HG03571 (cell line): ENCODE results near the gene NUP62.
"Not testable (repeated sequence)": the region's sequence is repeated elsewhere in the genome, so short reads cannot be mapped to it uniquely, and the experiment has no call there.

Experiments
- ATAC-seq: cut with Tn5 transposase; IDR thresholded peaks from one replicate; pipeline ENCODE4 v1.9.1; 2021; ENCODE audit not compliant: unreplicated experiment

NUP62 gene

DNA sequence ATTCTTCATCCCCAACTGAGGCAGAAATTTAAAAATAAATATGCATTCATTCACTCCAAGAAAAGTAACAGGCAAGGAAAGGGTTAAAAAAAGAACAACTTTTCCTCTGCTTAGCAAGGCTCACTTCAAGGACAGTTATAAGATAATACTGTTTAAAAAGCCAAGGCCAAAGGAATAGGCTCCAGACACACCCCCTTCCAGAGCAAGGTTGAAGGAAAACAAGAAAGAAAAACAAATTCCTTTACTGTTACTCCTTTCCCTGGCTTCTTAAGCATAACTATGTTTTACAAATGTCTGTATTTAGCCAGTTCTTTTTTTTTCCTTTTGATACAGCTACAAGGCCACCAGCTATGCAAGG, 23.2 kb upstream of the NUP62 start:
- no peak for ATAC-seq

DNA sequence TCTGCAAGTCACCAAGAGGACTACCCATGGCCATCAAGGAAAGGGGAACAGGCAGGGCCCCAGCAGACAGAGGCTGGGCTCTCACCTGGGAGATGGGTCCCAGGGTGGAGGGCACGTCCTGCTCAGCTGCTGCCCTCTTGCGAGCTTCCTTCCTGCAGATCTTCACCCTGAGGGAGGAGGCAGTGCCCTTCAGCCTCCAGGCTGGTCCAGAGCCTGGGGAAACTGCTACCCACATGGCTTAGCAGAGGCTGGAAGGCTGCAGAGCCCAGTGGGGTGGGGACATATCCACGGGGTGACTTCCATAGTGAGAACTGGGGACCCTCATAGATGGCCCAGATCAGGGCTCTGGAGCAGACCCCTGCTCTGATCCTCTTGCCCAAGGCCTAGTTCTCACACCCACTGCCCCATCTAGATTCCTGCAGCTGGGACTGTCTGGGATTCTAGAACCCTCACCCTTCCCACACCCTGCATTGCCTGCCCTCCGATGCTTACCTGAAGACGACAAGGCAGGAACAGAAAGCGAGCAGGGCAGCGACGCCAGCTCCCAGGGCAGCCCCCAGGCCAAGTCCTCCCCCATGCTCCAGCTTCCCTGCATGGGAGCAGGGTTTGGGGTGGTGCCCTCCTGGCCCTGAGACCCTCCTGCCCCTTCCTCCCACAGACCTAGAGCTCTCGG, 22.6 kb upstream of the NUP62 start:
- ATAC-seq, result no peak

DNA sequence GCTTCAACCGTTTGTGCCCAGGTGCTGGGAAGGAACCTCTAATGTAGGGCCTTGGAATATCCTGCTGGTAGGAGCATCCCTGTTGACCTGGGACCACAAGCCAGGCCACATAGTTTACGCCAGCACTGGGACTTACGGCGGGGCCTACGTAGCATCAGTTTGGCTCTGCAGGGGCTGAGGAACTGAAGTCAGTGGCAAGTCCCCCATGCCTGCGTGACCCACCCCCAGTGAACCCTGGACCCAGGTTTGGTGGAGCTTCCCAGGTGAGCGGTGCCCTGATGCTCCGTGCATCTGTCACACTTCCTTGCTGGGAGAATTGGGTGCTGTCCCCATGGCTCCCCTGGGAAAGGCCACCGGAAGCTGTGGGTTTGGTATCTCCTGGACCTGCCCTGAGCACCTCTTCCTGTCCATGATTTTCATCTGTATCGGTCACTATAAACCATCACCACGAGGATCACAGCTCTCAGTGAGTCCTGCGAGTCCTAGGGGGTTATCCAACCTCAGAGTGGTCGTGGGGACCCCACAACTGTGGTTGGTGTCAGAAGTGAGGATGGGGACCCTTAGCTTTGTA, 21.7 kb upstream of the NUP62 start:
- no peak for ATAC-seq

DNA sequence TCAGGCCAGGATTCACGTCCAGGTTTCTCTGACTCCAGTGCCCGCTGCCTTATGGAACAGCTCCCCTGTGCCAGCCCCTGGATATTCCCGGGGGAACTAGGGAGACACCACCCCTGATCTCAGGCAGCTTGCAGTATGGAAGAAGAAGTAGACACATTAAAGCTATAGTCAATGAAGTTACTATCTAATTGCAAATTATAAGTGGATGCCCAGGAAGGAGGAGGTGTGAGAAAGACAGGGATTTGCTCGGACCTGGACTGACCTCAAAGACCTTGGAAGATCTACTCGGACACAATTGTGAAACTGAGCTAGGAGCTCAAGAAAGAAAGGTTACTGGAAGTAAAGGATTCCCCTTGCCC, 21.3 kb upstream of the NUP62 start:
- no peak for ATAC-seq

DNA sequence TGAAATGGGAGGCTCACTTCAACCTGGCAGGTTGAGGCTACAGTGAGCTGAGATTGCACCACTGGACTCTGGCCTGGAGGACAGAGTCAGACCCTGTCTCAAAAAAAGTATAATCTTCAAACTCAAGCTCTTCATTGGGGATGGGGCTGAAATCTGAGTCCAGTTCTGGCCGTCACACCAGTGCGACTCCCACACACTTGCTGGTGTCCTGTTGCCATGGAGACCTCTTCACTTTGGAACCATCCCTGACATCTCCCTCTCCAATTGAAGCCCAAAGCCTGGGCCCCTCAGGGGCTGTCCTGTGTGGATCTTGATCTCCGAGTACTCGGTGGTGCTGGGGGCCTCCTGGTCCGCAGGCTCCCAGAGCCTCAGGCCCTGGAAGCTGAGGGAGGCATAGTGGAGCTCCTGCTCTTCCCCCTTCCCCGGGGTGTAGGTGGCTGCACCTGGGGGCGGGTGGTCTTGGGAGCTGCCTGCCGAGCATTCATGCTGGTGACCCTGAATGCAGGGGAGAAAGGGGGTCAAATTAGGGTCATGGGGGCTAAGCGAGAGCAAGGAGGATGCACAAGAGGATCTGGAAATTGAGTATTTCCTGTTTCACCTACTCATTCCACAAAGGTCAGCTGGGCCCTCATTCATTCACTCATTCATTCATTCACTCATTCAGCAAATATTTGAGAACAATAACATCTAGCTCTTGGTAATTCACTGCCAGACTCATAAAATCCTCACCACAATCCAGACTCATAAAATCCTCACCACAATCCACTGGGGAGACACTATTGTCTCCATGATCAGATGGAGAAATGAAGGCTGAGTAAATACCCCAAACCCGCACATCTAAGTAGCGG, 20.7 kb upstream of the NUP62 start:
- no peak for ATAC-seq

DNA sequence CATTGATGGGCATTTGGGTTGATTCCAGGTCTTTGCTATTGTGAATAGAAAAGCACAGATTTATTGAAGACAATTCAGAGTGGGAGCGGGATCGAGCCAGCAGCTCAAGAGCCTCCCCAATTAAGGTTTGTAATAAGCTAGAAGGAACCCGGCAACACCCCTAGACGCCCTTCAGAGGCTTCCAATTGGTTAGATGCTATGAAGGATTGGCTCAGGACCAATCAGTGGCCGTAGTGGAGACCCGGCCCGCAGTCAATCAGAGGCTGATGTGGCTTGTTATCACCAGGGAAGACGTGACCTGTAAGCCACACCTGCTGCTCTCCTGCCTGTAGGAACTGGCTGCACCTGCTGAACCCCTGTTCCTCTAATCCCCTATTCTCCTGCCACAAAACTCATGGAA, 17.1 kb upstream of the NUP62 start:
- no peak for ATAC-seq

DNA sequence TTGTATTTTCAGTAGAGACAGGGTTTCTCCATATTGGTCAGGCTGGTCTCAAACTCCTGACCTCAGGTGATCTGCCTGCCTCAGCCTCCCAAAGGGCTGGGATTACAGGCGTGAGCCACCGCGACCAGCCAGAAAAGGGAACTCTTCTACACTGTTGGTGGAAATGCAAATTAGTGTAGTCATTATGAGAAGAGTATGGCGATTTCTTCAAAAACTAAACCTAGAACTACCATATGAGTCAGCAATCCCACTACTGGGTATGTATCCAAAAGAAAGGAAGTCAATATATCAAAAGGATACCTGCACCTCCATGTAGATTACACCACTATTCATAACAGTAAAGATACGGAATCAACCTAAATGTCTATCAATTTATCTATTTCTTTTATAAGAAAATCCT, 15.3 kb upstream of the NUP62 start:
- not testable (repeated sequence) for ATAC-seq

DNA sequence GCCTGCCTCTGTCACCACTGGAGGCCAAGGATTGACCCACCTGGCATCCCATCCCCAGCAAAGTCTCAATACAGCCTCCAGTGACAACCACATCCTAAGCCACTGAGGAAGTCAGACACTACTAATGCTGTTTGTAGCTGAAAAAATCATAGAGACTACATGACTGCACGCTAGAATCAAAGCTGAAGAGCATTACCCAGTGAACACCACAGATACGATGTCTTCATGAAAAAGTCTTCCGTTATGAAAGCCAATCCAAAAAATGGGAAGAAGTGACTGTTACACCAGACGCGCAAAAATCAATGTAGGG, 11.1 kb upstream of the NUP62 start:
- no peak for ATAC-seq

DNA sequence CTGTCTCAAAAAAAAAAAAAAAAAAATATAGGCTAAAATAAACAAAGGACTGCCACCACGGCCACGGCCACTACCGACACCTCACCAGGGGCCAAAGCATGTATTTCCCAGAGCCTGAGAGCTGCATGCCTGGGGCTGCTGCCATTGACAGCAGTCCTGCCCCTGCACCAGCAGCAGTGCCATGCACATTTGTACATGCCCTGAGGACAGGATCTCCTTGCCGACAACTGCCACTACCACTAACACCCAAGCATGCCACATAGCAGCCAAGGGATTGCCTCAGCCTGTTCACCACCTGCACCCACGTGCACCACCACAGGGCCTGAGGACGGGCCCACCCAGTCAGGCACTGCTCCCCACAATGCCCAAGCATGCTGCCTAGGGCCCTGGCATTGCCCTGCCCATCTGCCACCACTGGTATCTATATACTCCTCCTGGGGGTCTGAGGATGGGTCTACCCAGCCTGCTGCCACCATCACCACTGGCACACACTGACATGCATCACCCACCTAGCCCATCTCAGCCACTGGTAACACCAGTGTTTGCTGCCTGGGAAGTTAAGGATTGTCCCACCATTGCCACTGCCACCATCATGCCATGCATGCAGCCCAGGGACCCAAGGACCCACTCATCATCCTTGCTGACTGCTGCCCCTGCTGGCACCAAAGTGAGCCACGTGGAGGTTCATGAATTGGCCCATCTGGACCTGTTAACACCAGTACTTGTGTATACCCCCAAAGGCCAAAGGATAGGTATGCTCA, 10.6 kb upstream of the NUP62 start:
- ATAC-seq, result no peak

DNA sequence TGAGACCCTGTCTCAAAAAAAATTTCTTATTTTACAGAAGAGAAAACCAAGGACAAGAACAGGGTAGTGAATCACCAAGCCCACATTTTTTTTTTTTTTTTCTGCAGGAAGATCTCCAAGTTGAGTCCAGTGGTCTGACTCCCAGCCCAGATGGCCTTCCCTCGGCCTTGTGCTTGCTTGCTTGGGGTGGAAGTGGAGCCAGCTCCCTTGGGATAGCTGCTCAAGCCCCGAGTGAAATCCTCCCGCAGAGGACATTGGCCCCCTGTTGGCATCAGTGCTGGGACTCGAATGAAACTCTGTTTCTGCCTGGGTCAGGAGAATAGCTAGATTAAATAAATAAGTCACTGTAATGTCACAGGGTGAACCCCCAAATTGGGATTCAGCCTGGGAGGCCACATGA, 9.4 kb upstream of the NUP62 start:
- ATAC-seq, result no peak

DNA sequence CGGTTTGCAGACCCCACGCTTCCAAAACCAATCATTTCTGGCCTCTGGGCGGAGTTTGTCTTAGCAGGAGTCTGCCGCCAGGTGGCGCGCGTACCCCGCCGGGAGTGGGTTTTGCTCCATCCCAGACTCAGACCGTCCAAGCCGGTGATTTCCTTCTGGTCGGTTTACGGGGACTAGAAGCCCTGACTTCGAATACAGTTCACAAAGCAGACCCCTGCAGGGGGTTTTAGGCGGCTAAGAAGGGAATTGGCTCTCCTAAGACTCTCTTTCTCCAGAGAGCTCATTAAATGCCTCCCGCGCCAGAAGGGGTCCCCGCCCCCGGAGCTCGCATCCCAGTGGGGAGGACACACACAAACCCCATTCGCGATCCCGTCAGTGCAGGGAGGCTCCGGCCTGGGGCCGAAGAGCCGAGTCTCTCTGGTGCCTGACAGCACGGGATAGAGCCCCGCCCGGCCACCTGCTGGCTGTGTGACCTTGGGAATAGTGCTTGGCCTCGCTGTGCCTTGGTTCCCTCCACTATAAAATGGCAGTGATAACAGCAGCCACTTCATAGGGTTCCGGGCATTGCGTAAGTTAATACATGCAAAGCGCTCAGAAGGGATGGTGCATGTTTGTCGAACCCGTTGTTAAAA, 8.6 kb upstream of the NUP62 start:
- ATAC-seq, result no peak

DNA sequence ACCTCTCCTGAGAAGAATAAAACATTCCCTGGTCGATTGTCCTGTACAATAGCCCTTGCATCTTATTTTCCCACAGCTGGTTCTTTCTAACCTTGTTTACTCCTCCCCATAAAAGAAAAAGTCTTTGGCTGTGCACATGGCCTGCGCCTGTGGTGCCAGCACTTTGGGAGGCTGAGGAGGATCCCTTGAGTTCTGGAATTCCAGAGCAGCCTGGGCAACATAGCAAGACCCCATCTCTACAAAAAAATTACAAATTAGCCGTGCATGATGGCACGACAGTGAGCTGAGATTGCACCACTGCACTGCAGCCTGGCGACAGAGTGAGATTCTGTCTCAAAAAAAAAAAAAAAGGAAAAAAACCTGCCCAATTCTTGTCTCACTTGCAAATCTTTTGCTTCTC, 7.2 kb upstream of the NUP62 start:
- no peak for ATAC-seq

DNA sequence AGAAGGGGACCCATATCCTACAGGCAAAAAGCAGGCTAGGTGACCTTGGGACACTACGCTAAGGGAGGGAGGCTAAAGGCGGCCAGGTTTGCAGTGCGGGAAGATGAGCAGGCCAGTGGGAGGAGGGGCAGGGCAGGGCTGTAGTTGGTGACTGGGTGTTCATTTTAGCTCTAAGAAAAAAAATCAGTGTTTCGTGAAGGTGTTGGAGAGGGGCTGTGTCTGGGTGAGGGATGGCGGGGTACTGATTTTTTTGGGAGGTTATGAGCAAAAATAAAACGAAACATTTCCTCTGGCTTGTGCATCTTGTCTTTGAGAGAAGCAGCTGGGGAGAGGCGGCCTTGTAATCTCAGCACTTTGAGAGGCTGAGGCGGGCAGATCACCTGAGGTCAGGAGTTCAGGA, 4.3 kb upstream of the NUP62 start:
- no peak for ATAC-seq

DNA sequence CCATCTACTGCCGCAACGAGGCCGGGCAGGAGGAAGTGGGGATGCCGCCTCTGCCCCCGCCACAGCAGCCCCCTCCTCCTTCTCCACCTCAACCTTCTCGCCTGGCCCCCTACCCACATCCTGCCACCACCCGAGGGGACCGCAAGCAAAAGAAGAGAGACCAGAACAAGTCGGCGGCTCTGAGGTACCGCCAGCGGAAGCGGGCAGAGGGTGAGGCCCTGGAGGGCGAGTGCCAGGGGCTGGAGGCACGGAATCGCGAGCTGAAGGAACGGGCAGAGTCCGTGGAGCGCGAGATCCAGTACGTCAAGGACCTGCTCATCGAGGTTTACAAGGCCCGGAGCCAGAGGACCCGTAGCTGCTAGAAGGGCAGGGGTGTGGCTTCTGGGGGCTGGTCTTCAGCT, 3.4 kb upstream of the NUP62 start:
- no peak for ATAC-seq

DNA sequence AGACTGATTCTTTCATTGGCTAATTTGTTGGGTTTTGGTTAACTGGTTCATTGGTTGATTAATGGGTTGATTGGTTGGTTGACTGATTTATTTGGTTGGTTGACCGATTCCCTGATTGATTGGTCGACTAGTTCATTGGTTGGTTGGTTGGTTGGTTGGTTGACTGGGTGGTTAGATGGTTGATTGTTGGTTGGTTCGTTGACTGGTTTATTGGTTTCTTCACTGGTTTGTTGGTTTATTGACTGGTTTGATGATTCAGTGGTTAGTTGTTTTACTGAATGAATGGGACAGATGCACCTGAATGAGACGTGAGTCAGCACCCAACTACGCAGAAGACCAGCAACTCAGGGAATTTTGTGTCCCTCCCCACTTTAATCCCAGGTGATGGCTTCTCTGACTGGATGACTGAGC, 2.7 kb upstream of the NUP62 start:
- ATAC-seq, result no peak

DNA sequence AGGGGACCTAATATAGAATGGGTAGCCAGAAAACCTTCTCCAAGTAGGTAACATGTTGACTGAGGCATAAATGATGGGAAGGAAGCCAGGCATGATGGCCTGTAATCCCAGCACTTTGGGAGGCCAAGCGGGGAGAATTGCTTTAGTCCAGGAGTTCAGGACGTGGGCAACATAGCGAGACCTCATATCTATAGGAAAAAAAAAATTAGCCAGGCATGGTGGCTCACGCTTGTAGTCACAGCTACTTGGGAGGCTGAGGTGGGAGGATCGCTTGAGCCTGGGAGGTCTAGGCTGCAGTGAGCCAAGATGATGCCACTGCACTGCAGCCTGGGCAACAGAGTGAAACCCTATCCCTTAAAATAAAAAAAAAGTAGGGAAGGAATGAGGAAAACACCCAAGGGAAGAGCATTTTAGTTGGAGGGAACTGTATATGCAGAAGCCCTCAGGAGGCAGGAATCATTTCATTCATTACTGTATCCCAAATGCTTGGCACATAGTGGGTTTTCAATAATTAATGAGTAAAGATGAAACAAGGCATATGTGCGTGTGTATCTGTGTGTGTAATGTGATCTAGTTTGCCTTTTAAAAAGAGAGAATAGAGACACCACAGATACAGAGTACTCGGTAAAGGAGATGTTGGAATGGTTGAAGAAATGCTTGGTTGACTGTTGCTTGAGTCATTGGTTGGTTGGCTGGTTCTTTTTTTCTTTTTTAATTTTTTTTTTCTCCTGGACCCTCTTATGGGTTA, 2.2 kb upstream of the NUP62 start:
- no peak for ATAC-seq

DNA sequence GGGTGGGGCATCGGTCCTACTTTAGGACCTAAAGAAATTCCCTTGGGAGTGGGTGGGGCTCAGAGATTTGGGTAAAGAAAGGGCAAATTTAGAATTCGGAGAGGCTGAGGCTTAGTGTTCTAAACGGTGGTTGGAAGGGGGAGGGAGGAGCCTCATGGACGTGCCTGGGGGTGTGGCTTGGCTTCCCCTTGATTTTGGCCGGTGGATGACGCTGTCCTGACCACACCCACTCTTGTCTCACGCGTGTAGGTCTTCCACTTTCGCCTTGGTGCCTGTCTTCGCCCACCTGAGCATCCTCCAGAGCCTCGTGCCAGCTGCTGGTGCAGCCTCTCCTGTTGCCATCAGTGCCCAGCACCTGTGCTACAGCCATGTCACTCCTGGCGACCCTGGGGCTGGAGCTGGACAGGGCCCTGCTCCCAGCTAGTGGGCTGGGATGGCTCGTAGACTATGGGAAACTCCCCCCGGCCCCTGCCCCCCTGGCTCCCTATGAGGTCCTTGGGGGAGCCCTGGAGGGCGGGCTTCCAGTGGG, 1.2 kb upstream of the NUP62 start:
- no peak for ATAC-seq

DNA sequence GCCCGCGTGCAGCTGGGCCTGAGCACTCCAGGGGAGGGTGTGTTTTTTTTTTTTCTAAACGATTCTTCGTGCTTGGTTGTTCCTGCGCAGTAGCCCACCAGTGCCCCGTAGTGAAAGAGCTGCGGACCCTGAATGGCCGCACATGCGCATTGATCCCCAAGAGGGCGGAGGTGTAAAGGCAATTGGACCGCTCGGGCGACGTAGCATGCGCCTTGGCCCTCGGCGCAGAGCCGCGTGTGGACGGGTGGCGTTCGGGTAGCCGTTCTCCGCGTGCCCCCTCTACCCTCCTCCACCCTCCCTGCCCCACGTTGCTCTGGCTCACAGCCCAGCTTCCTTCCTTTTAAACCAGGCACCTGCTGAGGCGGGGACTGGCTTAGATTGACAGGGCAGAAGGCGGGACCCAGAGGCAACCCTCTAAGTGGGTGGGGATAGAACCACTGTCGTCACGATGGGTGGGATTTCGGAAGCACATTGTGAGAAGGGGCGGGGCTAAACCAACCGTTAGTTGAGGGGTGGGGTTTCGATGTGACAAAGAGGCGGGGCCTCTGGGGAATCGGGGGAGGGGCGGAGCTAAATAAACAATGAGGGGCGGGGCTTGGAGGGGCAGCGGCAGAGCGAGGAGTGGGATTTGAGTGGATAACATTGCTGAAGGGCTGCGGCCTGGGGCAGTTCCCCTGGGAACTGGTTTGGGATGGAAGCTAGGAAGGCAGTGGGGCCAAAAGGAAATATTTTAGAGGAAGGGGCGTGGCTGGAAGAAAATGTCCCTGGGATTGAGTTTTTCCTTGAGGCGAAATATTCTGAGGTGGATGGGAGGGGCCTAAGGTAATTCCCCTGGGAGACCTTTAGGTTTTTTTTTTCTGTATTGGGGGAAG, 543 bp upstream of the NUP62 start:
- peak; percentile 59 for ATAC-seq

DNA sequence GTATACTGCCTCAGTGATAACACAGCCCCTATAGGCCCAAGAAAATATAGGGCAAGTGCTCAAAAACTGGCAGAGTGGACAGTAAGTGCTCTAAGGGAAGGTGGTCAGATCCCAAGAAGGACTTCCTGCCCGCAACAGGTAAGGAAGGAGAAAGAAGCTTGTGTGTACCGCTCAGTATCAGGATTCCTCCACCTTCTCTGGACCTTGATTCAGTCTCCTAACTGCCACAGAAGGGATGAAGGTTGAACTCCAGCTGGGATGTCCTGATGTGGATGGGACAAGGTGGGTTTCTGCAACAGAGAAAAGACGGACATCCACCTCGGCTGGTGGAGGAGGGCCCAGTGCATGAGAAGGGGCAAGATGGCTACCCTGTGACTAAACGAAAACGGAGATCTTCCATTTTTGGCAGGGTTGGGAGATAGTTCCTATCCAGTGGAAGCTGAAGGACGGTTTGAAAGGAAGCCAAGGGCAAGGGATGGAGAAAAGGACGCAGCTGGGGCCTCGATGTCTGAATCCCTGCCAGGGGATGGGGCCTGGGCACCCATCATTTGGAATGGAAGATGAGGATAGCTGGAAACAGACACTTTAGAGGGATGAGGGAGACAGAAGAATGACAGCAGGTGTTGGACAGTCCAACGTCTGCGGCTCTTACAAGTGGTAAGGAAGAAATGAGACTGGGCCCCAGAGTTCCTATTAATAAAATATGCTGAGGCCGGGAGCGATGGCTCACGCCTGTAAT, 1.6 kb downstream of the NUP62 start:
- no peak for ATAC-seq
